Smooth muscle cell (in vitro differentiated cells): ENCODE results near the gene XIAP. TPM values are rescaled to one million over a fixed set of nuclear protein-coding genes. Genes with fewer than 3 reads are reported as not detected.
"Not testable (repeated sequence)": the region's sequence is repeated elsewhere in the genome, so short reads cannot be mapped to it uniquely, and the experiment has no call there.

ENCODE experiments used
- DNase-seq: peaks from one replicate; lab custom pipeline; 2025; ENCODE audit not compliant: unreplicated experiment; lab: John Stamatoyannopoulos, UW
- H2AFZ ChIP-seq: fragments of 200-600 bp; sonication (generic); 2 replicates; pipeline ENCODE4 v1.6.0; 2016; ENCODE audit warnings: antibody characterized with exemption, low read depth, mild to moderate bottlenecking
- H3F3A ChIP-seq: fragments of 200-600 bp; sonication (generic); 2 replicates; pipeline ENCODE4 v1.6.0; 2017; ENCODE audit warnings: antibody characterized with exemption, low read depth
- H3K27ac ChIP-seq: fragments of 200-600 bp; sonication (generic); 2 replicates; pipeline ENCODE4 v1.5.1; 2016; ENCODE audit warnings: low read depth, mild to moderate bottlenecking
- H3K27me3 ChIP-seq: fragments of 200-600 bp; sonication (generic); 2 replicates; pipeline ENCODE4 v1.6.1; 2016; ENCODE audit warnings: low read depth, mild to moderate bottlenecking
- H3K36me3 ChIP-seq: fragments of 200-600 bp; sonication (generic); 2 replicates; pipeline ENCODE4 v1.5.1; 2016; ENCODE audit warnings: low read depth
- H3K4me1 ChIP-seq: fragments of 200-600 bp; sonication (generic); 2 replicates; pipeline ENCODE4 v1.5.1; 2016; ENCODE audit warnings: low read depth
- H3K4me2 ChIP-seq: fragments of 200-600 bp; sonication (generic); 2 replicates; pipeline ENCODE4 v1.6.0; 2016; ENCODE audit warnings: mild to moderate bottlenecking
- H3K4me3 ChIP-seq: fragments of 200-600 bp; sonication (generic); 2 replicates; pipeline ENCODE4 v1.5.1; 2016; ENCODE audit warnings: mild to moderate bottlenecking
- H3K79me2 ChIP-seq: fragments of 200-600 bp; sonication (generic); 2 replicates; pipeline ENCODE4 v1.6.0; 2016; ENCODE audit warnings: low read depth, mild to moderate bottlenecking
- H3K9ac ChIP-seq: fragments of 200-600 bp; sonication (generic); 2 replicates; pipeline ENCODE4 v1.6.0; 2016; ENCODE audit warnings: low read depth
- H3K9me3 ChIP-seq: fragments of 200-600 bp; sonication (generic); replicated peaks from 2 replicates; pipeline ENCODE4 v1.5.1; 2016; ENCODE audit warnings: low read depth
- H4K20me1 ChIP-seq: fragments of 200-600 bp; sonication (generic); 2 replicates; pipeline ENCODE4 v1.6.0; 2016; ENCODE audit warnings: low read depth
- CTCF ChIP-seq: fragments of 200-600 bp; sonication (generic); IDR thresholded peaks from 2 replicates; pipeline ENCODE4 v1.5.1; 2017; ENCODE audit warnings: borderline replicate concordance, mild to moderate bottlenecking, antibody characterized with exemption; ENCODE audit not compliant: insufficient read depth, poor library complexity, severe bottlenecking
- WGBS: methylation state at CpG from one replicate; pipeline ENCODE4 v1.1.7; 2016; ENCODE audit warnings: low lambda C conversion rate; 5-methylcytosine and 5-hydroxymethylcytosine counted together
- polyA plus RNA-seq: library from polyadenylated mRNA; unstranded; fragments of >200 nt; fragmentation: Nextera tagmentation; extraction: Ambion mirVana; gene quantifications from 2 replicates; pipeline ENCODE4 v1.2.1, GENCODE V29; 2016
- total RNA-seq: library from RNA; depleted of rRNA; stranded (reverse); fragments of >200 nt; gene quantifications from 2 replicates; pipeline ENCODE4 v1.2.3, GENCODE V29; 2014

XIAP gene
- total and polyA plus RNA-seq, 2 experiments from 2014 or later = 8.5 to 24.5 TPM

- H3K36me3 ChIP-seq = no peaks in the 10 kb centered on the region
- H3F3A ChIP-seq = no peaks in the 10 kb centered on the region
- no peaks in the 10 kb centered on the region for H3K27me3 ChIP-seq
- H2AFZ ChIP-seq = no peak overlapping the region
- no peak overlapping the region for H3K4me3 ChIP-seq
- H3K4me2 ChIP-seq = no peak overlapping the region
- no peak overlapping the region for H3K27ac ChIP-seq
- no peaks in the 10 kb centered on the region for H3K4me1 ChIP-seq
- 73% methylated on average over 3 of the region's 3 CpGs for WGBS
- H3K79me2 ChIP-seq = no peaks in the 10 kb centered on the region
- H4K20me1 ChIP-seq = peaks cover 15% of the 10 kb centered on the region
- no peak for DNase-seq
- no peaks in the 10 kb centered on the region for H3K9me3 ChIP-seq
- no peak overlapping the region for H3K9ac ChIP-seq
- TF ChIP-seq CTCF = no peak
Measured at GRCh38 chrX:123899701-123900100, 39.8 kb downstream of the XIAP start.

DNA sequence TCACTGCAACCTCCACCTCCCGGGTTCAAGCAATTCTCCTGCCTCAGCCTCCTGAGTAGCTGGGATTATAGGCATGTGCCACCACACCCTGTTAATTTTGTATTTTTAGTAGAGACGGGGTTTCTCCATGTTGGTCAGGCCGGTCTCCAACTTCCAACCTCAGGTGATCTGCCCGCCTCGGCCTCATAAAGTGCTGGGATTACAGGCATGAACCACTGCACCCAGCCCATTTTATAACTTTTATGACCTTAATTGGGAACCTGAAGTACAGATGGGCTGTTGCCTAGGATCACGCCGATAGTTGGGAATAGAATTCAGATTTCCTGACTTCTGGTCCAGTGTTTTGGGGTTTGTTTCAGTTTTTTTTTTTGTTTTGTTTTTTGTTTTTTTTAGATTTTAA is 43.4 kb downstream of the XIAP start:
- WGBS = 92% methylated on average over 7 of the region's 7 CpGs
- H3F3A ChIP-seq, H2AFZ ChIP-seq, DNase-seq, H3K4me3 ChIP-seq, H3K36me3 ChIP-seq, H3K79me2 ChIP-seq, H3K27me3 ChIP-seq, H3K4me2 ChIP-seq, H3K27ac ChIP-seq, H3K9me3 ChIP-seq, H3K4me1 ChIP-seq, H3K9ac ChIP-seq: not testable (repeated sequence)
- peaks cover 26% of the 10 kb centered on the region for H4K20me1 ChIP-seq

GRCh38 chrX:123905332-123905731 is 45.5 kb downstream of the XIAP start:
- Histone ChIP-seq H3K36me3 (no peaks in the 10 kb centered on the region), H3K9me3 (peaks cover 3% of the 10 kb centered on the region), H3K79me2 (no peaks in the 10 kb centered on the region), H3K27me3 (no peaks in the 10 kb centered on the region), H3K4me1 (no peaks in the 10 kb centered on the region), H3K4me3 (no peak overlapping the region), H3K9ac (no peak overlapping the region), H4K20me1 (peaks cover 15% of the 10 kb centered on the region), H3K4me2 (no peak overlapping the region), H2AFZ (no peak overlapping the region), H3K27ac (no peak overlapping the region), H3F3A (no peaks in the 10 kb centered on the region)
- no peak for DNase-seq
- 61% methylated on average over 2 of the region's 2 CpGs for WGBS
- TF ChIP-seq CTCF = no peak

DNA sequence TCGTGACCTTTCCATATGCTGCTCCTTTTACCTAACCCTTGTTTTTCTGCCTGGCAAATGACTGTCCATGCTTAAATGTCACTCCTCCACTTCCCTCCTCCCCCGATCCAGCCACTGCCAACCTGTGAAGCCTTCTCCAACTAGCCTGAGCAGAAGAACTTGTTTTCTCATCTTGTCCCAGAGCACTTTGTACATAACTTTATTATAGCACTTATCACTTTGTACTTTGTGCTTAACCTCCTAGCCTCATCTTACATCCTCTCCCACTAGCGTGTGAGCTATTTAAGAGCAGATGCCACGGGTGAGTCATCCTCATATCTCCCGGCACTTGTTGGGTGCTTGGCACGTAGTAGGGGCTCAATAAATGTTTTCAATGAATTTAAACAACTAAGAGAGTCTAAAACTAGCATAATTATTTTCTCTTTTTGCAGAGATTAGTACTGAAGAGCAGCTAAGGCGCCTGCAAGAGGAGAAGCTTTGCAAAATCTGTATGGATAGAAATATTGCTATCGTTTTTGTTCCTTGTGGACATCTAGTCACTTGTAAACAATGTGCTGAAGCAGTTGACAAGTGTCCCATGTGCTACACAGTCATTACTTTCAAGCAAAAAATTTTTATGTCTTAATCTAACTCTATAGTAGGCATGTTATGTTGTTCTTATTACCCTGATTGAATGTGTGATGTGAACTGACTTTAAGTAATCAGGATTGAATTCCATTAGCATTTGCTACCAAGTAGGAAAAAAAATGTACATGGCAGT is 46.9 kb downstream of the XIAP start:
- H3K9ac ChIP-seq = no peak overlapping the region
- no peak for TF ChIP-seq CTCF
- no peaks in the 10 kb centered on the region for H3K79me2 ChIP-seq
- no peak overlapping the region for H3K4me3 ChIP-seq
- no peaks in the 10 kb centered on the region for H3F3A ChIP-seq
- no peaks in the 10 kb centered on the region for H3K4me1 ChIP-seq
- no peak for DNase-seq
- no peaks in the 10 kb centered on the region for H3K36me3 ChIP-seq
- peaks cover 3% of the 10 kb centered on the region for H3K9me3 ChIP-seq
- no peak overlapping the region for H3K27ac ChIP-seq
- H3K27me3 ChIP-seq = no peaks in the 10 kb centered on the region
- H3K4me2 ChIP-seq = no peak overlapping the region
- H4K20me1 ChIP-seq = peaks cover 12% of the 10 kb centered on the region
- 57% methylated on average over 8 of the region's 8 CpGs for WGBS
- H2AFZ ChIP-seq = no peak overlapping the region
